ENCODE data around the gene RUNX2. TPM values are rescaled to one million over a fixed set of nuclear protein-coding genes. Genes with fewer than 3 reads are reported as not detected.

RUNX2 gene
- total and polyA plus RNA-seq, 2 experiments from 2014 or later, result 0.66 to 1.7 TPM

- TF ChIP-seq, protein P1, sequence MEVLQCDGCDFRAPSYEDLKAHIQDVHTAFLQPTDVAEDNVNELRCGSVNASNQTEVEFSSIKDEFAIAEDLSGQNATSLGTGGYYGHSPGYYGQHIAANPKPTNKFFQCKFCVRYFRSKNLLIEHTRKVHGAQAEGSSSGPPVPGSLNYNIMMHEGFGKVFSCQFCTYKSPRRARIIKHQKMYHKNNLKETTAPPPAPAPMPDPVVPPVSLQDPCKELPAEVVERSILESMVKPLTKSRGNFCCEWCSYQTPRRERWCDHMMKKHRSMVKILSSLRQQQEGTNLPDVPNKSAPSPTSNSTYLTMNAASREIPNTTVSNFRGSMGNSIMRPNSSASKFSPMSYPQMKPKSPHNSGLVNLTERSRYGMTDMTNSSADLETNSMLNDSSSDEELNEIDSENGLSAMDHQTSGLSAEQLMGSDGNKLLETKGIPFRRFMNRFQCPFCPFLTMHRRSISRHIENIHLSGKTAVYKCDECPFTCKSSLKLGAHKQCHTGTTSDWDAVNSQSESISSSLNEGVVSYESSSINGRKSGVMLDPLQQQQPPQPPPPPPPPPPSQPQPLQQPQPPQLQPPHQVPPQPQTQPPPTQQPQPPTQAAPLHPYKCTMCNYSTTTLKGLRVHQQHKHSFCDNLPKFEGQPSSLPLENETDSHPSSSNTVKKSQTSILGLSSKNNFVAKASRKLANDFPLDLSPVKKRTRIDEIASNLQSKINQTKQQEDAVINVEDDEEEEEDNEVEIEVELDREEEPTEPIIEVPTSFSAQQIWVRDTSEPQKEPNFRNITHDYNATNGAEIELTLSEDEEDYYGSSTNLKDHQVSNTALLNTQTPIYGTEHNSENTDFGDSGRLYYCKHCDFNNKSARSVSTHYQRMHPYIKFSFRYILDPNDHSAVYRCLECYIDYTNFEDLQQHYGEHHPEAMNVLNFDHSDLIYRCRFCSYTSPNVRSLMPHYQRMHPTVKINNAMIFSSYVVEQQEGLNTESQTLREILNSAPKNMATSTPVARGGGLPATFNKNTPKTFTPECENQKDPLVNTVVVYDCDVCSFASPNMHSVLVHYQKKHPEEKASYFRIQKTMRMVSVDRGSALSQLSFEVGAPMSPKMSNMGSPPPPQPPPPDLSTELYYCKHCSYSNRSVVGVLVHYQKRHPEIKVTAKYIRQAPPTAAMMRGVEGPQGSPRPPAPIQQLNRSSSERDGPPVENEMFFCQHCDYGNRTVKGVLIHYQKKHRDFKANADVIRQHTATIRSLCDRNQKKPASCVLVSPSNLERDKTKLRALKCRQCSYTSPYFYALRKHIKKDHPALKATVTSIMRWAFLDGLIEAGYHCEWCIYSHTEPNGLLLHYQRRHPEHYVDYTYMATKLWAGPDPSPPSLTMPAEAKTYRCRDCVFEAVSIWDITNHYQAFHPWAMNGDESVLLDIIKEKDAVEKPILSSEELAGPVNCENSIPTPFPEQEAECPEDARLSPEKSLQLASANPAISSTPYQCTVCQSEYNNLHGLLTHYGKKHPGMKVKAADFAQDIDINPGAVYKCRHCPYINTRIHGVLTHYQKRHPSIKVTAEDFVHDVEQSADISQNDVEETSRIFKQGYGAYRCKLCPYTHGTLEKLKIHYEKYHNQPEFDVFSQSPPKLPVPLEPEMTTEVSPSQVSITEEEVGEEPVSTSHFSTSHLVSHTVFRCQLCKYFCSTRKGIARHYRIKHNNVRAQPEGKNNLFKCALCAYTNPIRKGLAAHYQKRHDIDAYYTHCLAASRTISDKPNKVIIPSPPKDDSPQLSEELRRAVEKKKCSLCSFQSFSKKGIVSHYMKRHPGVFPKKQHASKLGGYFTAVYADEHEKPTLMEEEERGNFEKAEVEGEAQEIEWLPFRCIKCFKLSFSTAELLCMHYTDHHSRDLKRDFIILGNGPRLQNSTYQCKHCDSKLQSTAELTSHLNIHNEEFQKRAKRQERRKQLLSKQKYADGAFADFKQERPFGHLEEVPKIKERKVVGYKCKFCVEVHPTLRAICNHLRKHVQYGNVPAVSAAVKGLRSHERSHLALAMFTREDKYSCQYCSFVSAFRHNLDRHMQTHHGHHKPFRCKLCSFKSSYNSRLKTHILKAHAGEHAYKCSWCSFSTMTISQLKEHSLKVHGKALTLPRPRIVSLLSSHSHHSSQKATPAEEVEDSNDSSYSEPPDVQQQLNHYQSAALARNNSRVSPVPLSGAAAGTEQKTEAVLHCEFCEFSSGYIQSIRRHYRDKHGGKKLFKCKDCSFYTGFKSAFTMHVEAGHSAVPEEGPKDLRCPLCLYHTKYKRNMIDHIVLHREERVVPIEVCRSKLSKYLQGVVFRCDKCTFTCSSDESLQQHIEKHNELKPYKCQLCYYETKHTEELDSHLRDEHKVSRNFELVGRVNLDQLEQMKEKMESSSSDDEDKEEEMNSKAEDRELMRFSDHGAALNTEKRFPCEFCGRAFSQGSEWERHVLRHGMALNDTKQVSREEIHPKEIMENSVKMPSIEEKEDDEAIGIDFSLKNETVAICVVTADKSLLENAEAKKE (CRISPR knock-in tag; IDR thresholded peaks at IDR 0.05), result no peak
- TF ChIP-seq, protein P2, sequence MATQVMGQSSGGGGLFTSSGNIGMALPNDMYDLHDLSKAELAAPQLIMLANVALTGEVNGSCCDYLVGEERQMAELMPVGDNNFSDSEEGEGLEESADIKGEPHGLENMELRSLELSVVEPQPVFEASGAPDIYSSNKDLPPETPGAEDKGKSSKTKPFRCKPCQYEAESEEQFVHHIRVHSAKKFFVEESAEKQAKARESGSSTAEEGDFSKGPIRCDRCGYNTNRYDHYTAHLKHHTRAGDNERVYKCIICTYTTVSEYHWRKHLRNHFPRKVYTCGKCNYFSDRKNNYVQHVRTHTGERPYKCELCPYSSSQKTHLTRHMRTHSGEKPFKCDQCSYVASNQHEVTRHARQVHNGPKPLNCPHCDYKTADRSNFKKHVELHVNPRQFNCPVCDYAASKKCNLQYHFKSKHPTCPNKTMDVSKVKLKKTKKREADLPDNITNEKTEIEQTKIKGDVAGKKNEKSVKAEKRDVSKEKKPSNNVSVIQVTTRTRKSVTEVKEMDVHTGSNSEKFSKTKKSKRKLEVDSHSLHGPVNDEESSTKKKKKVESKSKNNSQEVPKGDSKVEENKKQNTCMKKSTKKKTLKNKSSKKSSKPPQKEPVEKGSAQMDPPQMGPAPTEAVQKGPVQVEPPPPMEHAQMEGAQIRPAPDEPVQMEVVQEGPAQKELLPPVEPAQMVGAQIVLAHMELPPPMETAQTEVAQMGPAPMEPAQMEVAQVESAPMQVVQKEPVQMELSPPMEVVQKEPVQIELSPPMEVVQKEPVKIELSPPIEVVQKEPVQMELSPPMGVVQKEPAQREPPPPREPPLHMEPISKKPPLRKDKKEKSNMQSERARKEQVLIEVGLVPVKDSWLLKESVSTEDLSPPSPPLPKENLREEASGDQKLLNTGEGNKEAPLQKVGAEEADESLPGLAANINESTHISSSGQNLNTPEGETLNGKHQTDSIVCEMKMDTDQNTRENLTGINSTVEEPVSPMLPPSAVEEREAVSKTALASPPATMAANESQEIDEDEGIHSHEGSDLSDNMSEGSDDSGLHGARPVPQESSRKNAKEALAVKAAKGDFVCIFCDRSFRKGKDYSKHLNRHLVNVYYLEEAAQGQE (IDR thresholded peaks at IDR 0.05; ENCODE audit: unreplicated experiment), result no peak
- TF ChIP-seq JUNB (IDR thresholded peaks at IDR 0.05; ENCODE audit: unreplicated experiment), result no peak
- TF ChIP-seq ZNF114 (CRISPR knock-in tag; IDR thresholded peaks at IDR 0.05), result no peak
- no peak for TF ChIP-seq EZH2 (IDR thresholded peaks at IDR 0.05; ENCODE audit: low read depth, unreplicated experiment)
- TF ChIP-seq, protein P3, sequence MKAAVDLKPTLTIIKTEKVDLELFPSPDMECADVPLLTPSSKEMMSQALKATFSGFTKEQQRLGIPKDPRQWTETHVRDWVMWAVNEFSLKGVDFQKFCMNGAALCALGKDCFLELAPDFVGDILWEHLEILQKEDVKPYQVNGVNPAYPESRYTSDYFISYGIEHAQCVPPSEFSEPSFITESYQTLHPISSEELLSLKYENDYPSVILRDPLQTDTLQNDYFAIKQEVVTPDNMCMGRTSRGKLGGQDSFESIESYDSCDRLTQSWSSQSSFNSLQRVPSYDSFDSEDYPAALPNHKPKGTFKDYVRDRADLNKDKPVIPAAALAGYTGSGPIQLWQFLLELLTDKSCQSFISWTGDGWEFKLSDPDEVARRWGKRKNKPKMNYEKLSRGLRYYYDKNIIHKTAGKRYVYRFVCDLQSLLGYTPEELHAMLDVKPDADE (IDR thresholded peaks at IDR 0.05), result no peak
- TF ChIP-seq, protein P4, sequence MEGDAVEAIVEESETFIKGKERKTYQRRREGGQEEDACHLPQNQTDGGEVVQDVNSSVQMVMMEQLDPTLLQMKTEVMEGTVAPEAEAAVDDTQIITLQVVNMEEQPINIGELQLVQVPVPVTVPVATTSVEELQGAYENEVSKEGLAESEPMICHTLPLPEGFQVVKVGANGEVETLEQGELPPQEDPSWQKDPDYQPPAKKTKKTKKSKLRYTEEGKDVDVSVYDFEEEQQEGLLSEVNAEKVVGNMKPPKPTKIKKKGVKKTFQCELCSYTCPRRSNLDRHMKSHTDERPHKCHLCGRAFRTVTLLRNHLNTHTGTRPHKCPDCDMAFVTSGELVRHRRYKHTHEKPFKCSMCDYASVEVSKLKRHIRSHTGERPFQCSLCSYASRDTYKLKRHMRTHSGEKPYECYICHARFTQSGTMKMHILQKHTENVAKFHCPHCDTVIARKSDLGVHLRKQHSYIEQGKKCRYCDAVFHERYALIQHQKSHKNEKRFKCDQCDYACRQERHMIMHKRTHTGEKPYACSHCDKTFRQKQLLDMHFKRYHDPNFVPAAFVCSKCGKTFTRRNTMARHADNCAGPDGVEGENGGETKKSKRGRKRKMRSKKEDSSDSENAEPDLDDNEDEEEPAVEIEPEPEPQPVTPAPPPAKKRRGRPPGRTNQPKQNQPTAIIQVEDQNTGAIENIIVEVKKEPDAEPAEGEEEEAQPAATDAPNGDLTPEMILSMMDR (conservative IDR thresholded peaks at IDR 0.05; ENCODE audit: low read depth in 2 of 2), result no peak
- TF ChIP-seq CREB1 (CRISPR knock-in tag; IDR thresholded peaks at IDR 0.05; ENCODE audit: low read depth), result no peak
Observed at GRCh38 chr6:45426251-45426650, 98.1 kb downstream of the RUNX2 start (continued).
